ENCODE results near the gene TCF20.
A peak's percentile ranks its signal among the peaks of the same experiment; 100 is the strongest.

TCF20 gene

DNA sequence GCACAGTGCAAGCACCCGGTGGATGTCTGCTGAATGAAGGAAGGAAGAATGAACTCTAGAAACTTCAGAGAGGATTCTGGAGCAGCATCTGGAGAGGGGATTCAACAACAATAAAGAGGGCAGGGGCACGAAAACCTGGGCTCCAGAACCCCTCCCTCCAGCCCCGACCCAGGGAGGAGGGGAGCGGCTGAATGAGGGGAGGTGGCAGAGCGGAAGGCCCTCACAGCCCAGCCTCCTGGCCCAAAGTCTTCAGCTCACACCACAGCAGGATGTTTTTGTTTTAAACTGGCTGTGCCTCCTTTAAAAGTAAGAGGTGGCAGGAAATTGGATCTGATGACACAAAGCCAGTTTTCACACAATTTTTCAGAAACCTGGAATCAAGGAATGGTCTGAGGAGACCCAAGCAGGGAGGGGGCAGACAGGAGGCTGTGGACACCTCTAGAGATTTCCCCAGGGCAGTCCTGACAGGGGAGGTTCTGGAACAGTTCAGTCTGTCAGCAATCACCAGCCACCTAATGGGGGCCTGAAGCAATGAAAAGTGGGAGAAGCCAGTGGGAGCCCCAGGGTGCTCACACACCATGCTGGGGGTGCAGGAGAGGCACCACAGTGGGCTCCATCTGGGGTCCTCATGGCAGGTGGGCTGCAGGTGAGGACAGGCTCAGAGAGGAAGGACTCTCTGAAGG lies 44.4 kb upstream of the TCF20 start:
- TF ChIP-seq MYC (IDR thresholded peaks at IDR 0.05; ENCODE audit: low read depth, low read length) (no peak), POLR2A (IDR thresholded peaks at IDR 0.05; ENCODE audit: extremely low read depth, insufficient read length) (no peak)
- TF ChIP-seq, protein P1, sequence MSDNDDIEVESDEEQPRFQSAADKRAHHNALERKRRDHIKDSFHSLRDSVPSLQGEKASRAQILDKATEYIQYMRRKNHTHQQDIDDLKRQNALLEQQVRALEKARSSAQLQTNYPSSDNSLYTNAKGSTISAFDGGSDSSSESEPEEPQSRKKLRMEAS (IDR thresholded peaks at IDR 0.05; ENCODE audit: low read depth, low read length): no peak
- TF ChIP-seq, protein P2, sequence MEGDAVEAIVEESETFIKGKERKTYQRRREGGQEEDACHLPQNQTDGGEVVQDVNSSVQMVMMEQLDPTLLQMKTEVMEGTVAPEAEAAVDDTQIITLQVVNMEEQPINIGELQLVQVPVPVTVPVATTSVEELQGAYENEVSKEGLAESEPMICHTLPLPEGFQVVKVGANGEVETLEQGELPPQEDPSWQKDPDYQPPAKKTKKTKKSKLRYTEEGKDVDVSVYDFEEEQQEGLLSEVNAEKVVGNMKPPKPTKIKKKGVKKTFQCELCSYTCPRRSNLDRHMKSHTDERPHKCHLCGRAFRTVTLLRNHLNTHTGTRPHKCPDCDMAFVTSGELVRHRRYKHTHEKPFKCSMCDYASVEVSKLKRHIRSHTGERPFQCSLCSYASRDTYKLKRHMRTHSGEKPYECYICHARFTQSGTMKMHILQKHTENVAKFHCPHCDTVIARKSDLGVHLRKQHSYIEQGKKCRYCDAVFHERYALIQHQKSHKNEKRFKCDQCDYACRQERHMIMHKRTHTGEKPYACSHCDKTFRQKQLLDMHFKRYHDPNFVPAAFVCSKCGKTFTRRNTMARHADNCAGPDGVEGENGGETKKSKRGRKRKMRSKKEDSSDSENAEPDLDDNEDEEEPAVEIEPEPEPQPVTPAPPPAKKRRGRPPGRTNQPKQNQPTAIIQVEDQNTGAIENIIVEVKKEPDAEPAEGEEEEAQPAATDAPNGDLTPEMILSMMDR (IDR thresholded peaks at IDR 0.05; ENCODE audit: low read depth, low read length): no peak
- no peak overlapping the region for H3K4me3 ChIP-seq (ENCODE audit: low read depth, low read length)
- no peak for DNase-seq (ENCODE audit: low read depth)

DNA sequence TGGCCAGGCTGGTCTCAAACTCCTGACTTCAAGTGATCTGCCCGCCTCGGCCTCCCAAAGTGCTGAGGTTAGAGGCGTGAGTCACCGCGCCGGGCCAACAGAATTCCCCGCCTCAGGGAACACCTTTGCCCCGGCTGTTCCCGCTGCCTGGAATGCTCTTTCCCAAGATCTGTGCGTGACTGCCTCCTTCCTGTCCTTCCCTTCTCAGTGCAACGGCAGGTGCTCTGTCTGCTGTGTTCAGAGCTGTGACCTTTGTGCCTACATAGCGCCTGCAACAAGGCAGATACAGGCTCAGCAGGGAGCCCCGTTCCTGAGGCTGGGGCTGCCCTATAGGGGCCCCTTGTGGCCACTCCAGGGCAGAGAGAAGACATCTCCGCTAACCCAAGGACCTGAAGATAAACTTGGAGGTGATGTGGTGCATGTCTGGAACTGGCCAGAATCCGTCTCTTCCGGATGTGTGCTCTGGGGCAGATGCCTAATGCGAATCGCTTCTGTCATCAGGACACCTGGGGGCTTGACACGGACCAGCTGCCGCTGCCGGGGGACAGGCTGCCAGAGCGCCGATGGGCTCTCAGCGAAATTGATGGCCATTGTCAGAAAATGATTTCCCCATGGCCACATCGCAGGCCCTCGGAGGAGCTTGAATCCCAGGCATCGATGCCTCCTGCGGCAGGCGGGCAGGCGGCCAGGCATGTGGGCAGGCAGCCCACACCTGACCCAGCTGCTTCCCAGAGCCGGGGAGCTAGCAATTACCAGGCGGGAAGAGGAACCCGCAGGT lies 43.5 kb upstream of the TCF20 start:
- peak; percentile 76 for DNase-seq (ENCODE audit: low read depth)
- no peak overlapping the region for H3K4me3 ChIP-seq (ENCODE audit: low read depth, low read length)
- TF ChIP-seq, protein P1 (IDR thresholded peaks at IDR 0.05; ENCODE audit: low read depth, low read length): no peak
- TF ChIP-seq POLR2A (IDR thresholded peaks at IDR 0.05; ENCODE audit: extremely low read depth, insufficient read length): no peak
- no peak for TF ChIP-seq MYC (IDR thresholded peaks at IDR 0.05; ENCODE audit: low read depth, low read length)
- TF ChIP-seq, protein P2 (IDR thresholded peaks at IDR 0.05; ENCODE audit: low read depth, low read length): peak; percentile 81

DNA sequence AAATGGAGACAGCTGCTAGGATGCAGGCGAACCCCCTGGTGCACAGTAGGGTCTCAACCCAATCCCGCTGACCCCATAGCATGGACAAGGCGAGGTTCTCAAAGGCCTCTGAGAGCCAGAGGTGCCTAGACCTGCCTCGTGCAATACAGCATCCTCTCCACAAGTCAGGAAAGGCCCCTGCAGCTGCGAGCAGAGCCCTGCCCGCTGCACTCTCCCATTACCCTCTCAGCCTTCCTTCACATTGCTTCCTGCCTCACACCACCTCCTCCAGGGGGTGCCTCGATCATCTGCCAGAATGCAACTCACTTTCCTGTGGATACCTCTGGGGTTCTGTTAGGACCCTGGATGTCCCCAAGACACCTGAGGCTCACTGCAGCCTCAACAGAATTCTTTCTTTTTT lies 42.8 kb upstream of the TCF20 start:
- TF ChIP-seq, protein P1 (IDR thresholded peaks at IDR 0.05; ENCODE audit: low read depth, low read length): no peak
- TF ChIP-seq MYC (IDR thresholded peaks at IDR 0.05; ENCODE audit: low read depth, low read length) (no peak), POLR2A (IDR thresholded peaks at IDR 0.05; ENCODE audit: extremely low read depth, insufficient read length) (no peak)
- TF ChIP-seq, protein P2 (IDR thresholded peaks at IDR 0.05; ENCODE audit: low read depth, low read length): no peak
- DNase-seq (ENCODE audit: low read depth): peak; percentile 26
- H3K4me3 ChIP-seq (ENCODE audit: low read depth, low read length): no peak overlapping the region

DNA sequence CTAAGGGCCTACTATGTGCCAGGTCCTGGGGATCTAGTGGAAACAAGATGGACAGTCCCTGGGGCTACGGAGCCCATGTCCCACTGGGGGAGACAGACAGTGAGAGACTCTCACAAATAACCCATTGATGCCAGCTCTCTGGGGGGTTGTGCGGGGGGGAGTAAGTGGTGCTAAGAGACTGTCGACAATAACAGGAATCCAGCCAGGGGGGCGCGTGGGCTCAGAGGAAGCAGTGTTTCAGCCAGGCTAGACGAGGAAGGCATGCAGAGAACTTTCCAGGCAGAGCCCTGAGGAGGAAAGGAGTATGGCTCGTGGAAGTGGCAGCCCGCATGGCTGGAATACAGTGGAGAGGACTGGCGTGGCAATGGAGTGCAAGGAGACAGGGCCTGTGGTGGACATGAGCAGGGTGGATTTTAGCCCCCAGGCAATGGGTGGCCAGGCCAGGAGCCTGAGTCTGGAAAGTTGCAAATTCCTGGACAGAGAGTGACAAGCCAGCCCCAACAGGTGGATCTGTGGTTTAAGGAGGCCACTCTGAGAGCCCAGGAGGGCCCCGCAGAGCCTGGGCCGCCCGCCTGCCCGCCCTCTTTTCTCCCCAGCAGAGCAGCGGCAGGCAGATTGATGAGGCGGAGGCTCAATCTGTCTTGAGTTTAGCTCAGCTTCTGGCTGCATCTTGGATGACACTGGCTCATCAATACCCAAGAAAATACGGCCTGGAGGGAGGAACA lies 40.0 kb upstream of the TCF20 start:
- DNase-seq (ENCODE audit: low read depth): no peak
- TF ChIP-seq POLR2A (IDR thresholded peaks at IDR 0.05; ENCODE audit: extremely low read depth, insufficient read length): no peak
- TF ChIP-seq, protein P2 (IDR thresholded peaks at IDR 0.05; ENCODE audit: low read depth, low read length): no peak
- TF ChIP-seq, protein P1 (IDR thresholded peaks at IDR 0.05; ENCODE audit: low read depth, low read length): no peak
- TF ChIP-seq MYC (IDR thresholded peaks at IDR 0.05; ENCODE audit: low read depth, low read length): no peak
- H3K4me3 ChIP-seq (ENCODE audit: low read depth, low read length): no peak overlapping the region

DNA sequence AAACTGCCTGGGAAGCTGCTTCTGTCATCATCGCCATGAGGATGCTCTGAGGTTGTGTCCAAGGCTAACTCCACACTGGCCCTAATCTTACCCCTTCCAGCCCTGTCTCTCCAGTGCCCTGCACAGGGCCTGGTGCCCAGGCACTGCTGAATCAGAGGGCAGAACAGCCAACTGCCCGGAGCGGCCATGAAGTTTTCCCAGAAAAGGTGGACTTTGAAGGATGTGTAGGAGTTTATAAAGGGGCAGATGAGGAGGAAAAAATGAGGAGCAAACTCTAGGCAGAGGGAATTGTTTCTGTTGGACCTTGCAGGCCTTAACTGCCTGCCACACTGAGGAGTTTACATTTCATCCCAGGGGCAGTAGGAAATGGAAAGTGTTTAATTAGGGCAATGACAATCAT lies 39.4 kb upstream of the TCF20 start:
- TF ChIP-seq POLR2A (IDR thresholded peaks at IDR 0.05; ENCODE audit: extremely low read depth, insufficient read length): no peak
- TF ChIP-seq, protein P1 (IDR thresholded peaks at IDR 0.05; ENCODE audit: low read depth, low read length): no peak
- no peak for TF ChIP-seq MYC (IDR thresholded peaks at IDR 0.05; ENCODE audit: low read depth, low read length)
- TF ChIP-seq, protein P2 (IDR thresholded peaks at IDR 0.05; ENCODE audit: low read depth, low read length): no peak
- DNase-seq (ENCODE audit: low read depth): no peak
- H3K4me3 ChIP-seq (ENCODE audit: low read depth, low read length): no peak overlapping the region
